GM21381 (cell line): ENCODE measurements around the gene ZNF562.
"Not testable (repeated sequence)": the region's sequence is repeated elsewhere in the genome, so short reads cannot be mapped to it uniquely, and the experiment has no call there.

Experiments used
- ATAC-seq: cut with Tn5 transposase; IDR thresholded peaks from one replicate; pipeline ENCODE4 v1.9.1; 2021; ENCODE audit warnings: mild to moderate bottlenecking, moderate library complexity; ENCODE audit not compliant: unreplicated experiment

The ZNF562 gene

GRCh38 chr19:9674663-9675357, at the start of gene ZNF562:
Gene ZNF562, minus strand, starts transcription at chr19:9675100. Its CDS starts 14,356 bp downstream, at chr19:9660744.
- peak; percentile 83 for ATAC-seq

DNA sequence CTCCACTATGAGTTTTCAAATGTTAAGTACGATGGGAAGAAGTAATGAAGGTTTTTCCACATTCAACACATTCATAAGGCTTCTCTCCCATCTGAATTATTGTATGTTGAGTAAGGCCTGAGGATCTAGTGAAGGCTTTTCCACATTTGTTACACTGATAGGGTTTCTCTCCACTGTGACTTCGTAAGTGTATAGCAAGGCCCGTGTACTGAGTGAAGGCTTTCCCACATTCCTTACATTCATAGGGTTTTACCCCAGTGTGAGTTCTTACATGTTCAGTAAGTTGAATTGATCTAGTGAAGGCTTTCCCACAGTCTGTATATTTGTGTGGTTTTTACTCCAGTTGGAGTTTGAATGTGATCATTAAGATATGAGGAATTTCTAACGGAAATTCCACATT, 49.3 kb upstream of the ZNF562 start:
- no peak for ATAC-seq

DNA sequence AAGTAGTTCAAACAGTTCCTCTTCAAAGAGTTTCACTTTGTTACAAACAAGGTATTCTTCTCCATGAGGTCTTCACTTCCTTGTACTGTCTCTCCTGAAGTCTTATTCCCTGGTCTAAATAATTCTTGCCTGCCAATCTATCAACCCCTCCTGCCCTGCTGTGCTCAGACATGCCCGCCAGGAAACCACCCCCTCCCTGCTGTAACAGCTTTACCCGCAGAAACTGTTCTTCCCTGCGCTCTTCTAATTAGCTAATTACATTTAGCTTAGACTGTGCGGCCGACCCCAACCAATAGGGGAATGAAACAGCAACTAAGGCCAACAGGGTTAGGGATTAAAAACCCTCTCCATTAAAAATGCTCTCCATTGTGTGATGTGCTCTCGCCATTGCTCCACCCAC, 47.0 kb upstream of the ZNF562 start:
- ATAC-seq: no peak

DNA sequence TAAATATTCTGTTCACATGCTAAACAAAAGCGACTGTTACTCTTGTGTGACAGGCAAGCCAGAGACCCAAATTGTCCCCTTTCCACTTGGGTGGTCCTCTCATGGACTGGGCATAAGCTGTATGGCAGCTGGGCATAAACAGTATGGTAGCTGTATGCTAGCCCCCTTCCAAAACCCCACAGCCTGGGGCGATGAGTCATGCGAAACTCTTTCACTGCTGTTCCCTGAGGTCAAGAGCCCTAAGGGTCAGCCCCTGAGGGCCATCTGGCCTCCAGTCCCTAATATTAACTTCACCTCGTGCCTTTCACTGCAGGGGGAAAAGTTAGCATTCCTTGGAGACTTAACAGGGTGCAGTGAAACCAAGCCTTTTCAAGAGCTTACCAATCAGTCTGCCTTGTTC, 45.6 kb upstream of the ZNF562 start:
- no peak for ATAC-seq

GRCh38 chr19:9711815-9712214, 36.9 kb upstream of the ZNF562 start:
- no peak for ATAC-seq

- ATAC-seq: no peak
Observed at GRCh38 chr19:9709305-9709704, 34.4 kb upstream of the ZNF562 start.

GRCh38 chr19:9705836-9706235, 30.9 kb upstream of the ZNF562 start:
- ATAC-seq: no peak

DNA sequence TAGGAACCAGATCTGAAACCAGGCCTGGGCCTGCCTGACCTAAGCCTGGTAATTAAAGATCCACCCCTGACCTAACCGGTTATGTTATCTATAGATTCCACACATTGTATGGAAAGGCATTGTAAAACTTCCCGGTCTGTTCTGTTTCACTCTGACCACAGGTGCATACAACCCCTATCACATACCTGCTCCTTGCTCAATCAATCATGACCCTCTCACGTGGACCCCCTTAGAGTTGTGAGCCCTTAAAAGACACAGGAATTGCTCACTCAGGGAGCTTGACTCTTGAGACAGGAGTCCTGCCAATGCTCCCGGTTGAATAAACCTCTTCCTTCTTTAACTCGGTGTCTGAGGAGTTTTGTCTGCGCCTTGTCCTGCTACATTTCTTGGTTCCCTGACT, 27.3 kb upstream of the ZNF562 start:
- ATAC-seq: no peak

GRCh38 chr19:9700229-9700981, 25.5 kb upstream of the ZNF562 start:
- no peak for ATAC-seq

DNA sequence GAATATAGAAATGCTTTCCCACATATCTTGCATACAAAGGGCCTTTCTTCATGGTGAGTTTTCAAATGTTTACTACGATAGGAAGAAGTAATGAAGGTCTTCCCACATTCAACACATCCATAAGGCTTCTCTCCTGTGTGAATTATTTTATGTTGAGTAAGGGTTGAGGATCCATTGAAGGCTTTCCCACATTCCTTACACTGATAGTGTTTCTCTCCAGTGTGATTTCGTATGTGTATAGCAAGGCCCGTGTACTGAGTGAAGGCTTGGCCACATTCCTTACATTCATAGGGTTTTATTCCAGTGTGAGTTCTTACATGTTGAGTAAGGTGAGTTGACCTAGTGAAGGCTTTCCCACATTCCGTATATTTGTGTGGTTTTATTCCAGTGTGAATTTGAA, 15.4 kb upstream of the ZNF562 start:
- not testable (repeated sequence) for ATAC-seq

DNA sequence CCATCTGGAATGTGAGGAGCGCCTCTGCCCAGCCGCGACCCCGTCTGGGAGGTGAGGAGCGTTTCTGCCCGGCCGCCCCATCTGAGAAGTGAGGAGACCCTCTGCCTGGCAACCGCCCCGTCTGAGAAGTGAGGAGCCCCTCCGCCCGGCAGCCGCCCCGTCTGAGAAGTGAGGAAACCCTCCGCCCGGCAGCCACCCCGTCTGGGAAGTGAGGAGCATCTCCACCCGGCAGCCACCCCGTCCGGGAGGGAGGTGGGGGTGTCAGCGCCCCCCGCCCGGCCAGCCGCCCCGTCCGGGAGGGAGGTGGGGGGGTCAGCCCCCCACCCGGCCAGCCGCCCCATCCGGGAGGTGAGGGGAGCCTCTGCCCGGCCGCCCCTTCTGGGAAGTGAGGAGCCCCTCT, 5.1 kb upstream of the ZNF562 start:
- ATAC-seq: not testable (repeated sequence)

DNA sequence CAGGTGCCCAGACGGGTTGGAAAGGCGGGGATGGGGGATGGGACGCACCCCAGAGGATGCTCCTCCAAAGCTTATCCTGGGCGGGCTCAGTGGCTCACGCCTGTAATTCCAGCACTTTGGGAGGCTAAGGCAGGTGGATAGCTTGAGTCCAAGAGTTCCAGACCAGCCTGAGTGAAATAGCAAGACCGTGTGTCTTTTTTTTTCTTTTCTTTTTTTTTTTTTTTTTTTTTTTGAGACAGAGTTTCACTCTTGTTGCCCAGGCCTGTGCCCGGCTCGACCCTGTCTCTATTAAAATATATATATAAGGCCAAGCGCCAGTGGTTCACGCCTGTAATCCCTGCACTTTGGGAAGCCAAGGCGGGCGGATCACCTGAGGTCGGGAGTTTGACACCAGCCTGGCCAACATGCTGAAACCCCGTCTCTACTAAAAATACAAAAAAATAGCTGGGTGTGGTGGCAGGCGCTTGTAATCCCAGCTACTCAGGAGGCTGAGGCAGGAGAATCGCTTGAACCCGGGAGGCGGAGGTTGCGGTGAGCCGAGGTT, 530 bp upstream of the ZNF562 start:
- ATAC-seq: not testable (repeated sequence)

DNA sequence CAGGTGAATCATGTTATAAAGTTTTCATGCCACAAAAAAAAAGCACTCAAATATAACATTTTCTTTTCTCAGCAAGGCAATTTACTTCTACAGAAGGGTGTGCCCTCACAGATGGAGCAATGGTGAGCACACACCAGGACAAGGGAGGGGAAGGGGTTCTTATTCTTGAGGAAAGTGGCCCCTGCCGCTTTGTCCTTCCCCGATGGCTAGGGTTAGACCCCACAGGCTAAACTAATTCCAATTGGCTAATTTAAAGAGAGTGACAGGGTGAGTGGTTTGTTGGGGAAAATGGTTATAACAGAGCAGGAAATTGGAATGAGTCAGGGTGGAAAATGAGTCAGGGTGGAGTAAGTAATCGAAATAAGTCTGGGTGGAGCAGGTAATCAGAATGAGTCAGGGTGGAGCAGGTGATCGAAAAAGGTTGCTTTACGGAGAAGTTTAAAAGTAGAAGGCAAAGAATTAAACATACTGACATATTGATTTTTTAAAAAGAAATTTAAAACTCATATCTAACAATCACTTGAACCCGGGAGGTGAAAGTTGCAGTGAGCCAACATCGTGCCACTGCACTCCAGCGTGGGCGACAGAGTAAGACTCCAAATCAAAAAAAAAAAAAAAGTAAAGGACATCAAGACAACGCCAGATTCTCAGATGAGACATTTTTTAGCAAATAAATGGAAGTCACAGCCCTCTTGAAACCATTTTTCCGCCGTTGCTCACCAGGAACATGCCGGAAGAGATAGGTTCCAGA, 813 bp downstream of the ZNF562 start:
- ATAC-seq: no peak

- ATAC-seq: no peak
Observed at GRCh38 chr19:9672893-9673292, 2.0 kb downstream of the ZNF562 start.

GRCh38 chr19:9671655-9672054, 3.2 kb downstream of the ZNF562 start:
- no peak for ATAC-seq

GRCh38 chr19:9668544-9668943, 6.4 kb downstream of the ZNF562 start:
- ATAC-seq: no peak

DNA sequence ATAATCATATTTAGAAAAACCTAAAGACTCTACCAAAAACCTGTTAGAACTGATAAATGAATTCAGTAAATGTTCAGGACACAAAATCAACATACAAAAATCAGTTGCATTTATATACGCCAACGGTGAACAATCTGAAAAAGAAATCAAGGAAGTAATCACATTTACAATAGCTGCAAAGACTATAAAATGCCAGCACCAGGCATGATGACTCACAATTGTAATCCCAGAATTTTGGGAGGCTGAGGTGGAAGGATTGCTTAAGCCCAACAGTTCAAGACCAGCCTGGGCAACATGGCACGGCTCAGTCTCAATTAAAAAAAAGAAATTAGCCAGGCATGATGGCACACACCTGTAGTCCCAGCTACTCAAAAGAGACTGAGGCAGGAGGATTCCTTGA, 7.0 kb downstream of the ZNF562 start:
- no peak for ATAC-seq

GRCh38 chr19:9658769-9659168, 16.1 kb downstream of the ZNF562 start:
- ATAC-seq: no peak

GRCh38 chr19:9653066-9653555, 21.8 kb downstream of the ZNF562 start:
- ATAC-seq: not testable (repeated sequence)

- not testable (repeated sequence) for ATAC-seq
Observed at GRCh38 chr19:9651464-9651863, 23.4 kb downstream of the ZNF562 start.

- no peak for ATAC-seq
Observed at GRCh38 chr19:9650345-9650744, 24.6 kb downstream of the ZNF562 start.
